ENCODE data around the gene FNDC1. TPM values are rescaled to one million over a fixed set of nuclear protein-coding genes. Genes with fewer than 3 reads are reported as not detected.

FNDC1 gene
- total RNA-seq, 2 donors from 2014 or later = 0.52 TPM; not detected in 1

DNA sequence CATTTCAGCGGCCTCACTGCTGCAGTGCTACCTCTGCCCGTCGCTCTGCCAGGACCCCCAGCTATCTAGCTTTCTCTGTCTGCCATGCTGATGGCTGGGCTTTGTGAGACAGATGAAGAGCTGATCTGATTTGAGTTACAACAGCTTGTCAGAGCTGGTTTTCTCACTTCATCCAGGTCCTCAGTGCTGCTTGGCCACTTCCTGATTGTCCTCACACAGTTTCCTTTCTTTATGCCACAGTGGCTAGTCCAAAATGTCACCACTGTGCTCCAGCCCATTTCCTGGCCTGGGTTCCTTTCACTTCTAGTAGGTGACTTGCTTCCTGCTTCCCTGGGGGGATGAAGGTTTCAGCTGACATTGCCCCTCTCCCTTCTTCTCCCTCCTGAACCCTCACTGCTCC lies 35.4 kb downstream of the FNDC1 start:
- intact Hi-C loops (cut with DNase I) = no loop called here
- DNase-seq = no peak
- Histone ChIP-seq H3K4me1 (no peaks in the 10 kb centered on the region), H3K9me3 (no peaks in the 10 kb centered on the region), H3K27me3 (no peaks in the 10 kb centered on the region), H3K36me3 (replicated peaks in 1 of 2; ENCODE audit: insufficient read depth in 1 of 2, low read depth in 2 of 2) (no peaks in the 10 kb centered on the region), H3K4me3 (no peak overlapping the region), H3K27ac (no peak overlapping the region)
- TF ChIP-seq POLR2A (IDR thresholded peaks at IDR 0.05) = no peak
- TF ChIP-seq, protein P1, sequence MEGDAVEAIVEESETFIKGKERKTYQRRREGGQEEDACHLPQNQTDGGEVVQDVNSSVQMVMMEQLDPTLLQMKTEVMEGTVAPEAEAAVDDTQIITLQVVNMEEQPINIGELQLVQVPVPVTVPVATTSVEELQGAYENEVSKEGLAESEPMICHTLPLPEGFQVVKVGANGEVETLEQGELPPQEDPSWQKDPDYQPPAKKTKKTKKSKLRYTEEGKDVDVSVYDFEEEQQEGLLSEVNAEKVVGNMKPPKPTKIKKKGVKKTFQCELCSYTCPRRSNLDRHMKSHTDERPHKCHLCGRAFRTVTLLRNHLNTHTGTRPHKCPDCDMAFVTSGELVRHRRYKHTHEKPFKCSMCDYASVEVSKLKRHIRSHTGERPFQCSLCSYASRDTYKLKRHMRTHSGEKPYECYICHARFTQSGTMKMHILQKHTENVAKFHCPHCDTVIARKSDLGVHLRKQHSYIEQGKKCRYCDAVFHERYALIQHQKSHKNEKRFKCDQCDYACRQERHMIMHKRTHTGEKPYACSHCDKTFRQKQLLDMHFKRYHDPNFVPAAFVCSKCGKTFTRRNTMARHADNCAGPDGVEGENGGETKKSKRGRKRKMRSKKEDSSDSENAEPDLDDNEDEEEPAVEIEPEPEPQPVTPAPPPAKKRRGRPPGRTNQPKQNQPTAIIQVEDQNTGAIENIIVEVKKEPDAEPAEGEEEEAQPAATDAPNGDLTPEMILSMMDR (IDR thresholded peaks at IDR 0.05) = no peak
- WGBS, 2 donors = 92 to 100% methylated on average over 3 of the region's 3 CpGs
- ATAC-seq = no peak

DNA sequence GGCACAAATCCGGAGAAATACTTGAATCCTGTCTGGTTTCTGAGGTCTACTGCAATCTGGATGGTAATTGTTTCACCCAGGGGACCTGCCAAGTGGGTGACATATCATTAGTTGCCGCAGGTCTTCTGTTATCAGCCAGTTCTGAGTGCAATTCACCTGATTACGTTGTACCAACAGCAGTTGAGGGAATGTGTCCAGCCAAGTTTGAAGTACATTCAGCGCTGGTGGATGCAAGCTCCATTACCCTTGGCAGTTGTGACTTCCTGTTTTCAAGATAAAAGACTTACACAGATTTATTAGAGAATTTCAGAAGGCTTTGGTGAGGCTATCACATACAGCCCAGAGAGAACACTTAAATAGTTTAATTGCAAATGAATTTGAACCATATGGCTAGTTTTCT lies 42.8 kb downstream of the FNDC1 start:
- Histone ChIP-seq H3K27me3 (no peaks in the 10 kb centered on the region), H3K27ac (no peak overlapping the region), H3K4me3 (no peak overlapping the region), H3K9me3 (no peaks in the 10 kb centered on the region), H3K4me1 (no peaks in the 10 kb centered on the region), H3K36me3 (replicated peaks in 1 of 2; ENCODE audit: insufficient read depth in 1 of 2, low read depth in 2 of 2) (no peaks in the 10 kb centered on the region)
- no peak for ATAC-seq
- 43 to 44% methylated on average over 4 of the region's 4 CpGs for WGBS, 2 donors
- no peak for TF ChIP-seq POLR2A (IDR thresholded peaks at IDR 0.05)
- TF ChIP-seq, protein P1 (IDR thresholded peaks at IDR 0.05) = no peak
- intact Hi-C loops (cut with DNase I) = no loop called here
- DNase-seq = no peak

DNA sequence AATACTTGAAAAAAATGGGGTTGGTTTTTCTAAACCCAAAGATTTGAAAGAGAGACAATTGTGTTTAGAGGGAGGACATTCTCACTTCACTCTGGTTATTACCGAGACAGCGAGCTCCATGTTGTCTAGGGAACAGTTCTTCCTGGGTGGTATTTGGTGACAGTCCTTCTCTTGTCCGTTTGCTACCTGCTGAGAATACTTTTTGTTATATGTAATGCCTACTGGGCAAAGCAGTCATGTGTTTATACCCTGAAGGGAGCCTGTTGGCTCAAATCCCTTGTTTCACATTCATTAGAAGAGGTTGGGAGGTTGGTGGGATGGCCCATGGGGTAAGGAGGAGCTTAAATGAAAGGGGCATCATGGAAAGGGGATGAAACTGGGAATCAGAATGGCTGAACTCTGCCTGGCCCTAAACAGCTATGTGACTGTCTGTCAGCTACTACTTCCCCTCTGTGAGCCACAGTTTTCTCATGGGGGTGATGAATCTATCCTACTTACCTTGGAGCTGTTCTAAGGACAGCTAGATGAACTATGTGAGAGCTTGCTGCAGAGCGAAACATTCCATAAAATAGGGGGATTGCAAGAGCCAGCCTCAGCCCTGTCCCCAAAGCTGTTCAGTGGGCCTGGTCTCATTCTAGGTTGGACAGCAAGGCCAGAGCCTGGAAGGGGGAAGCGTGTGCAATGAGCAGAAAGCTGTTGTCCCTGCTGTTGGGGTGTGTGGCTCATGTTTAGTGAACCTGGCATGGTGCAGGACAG lies 43.5 kb downstream of the FNDC1 start:
- 86 to 87% methylated on average over 4 to 5 of the region's 5 CpGs for WGBS, 2 donors
- Histone ChIP-seq H3K9me3 (no peaks in the 10 kb centered on the region), H3K27ac (no peak overlapping the region), H3K36me3 (replicated peaks in 1 of 2; ENCODE audit: insufficient read depth in 1 of 2, low read depth in 2 of 2) (no peaks in the 10 kb centered on the region), H3K27me3 (no peaks in the 10 kb centered on the region), H3K4me3 (no peak overlapping the region), H3K4me1 (no peaks in the 10 kb centered on the region)
- TF ChIP-seq, protein P1 (IDR thresholded peaks at IDR 0.05) = no peak
- TF ChIP-seq POLR2A (IDR thresholded peaks at IDR 0.05) = no peak
- ATAC-seq = no peak
- intact Hi-C loops (cut with DNase I) = no loop called here
- DNase-seq = no peak

DNA sequence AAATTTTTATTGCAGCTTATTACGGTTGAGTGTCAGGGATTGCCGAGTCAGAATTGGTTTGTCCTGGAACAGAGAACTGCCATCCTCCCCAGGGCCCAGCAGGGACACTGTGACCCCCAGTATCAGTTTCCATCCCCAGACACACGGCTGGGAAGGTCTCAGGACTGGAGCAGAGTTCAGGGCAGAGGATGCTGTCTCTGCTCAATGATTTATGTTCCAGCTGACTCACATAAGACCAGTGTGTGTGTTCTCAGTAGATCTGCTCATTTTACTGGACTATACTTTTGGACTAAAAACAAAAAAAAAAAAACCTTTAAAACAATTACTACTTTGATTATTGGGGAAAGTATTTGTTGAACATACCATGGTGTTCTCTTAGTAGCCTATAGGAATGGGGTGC lies 44.2 kb downstream of the FNDC1 start:
- ATAC-seq (no peak), DNase-seq (no peak)
- WGBS, 2 donors = 61 to 63% methylated on average over 3 of the region's 3 CpGs
- Histone ChIP-seq H3K27me3 (no peaks in the 10 kb centered on the region), H3K36me3 (replicated peaks in 1 of 2; ENCODE audit: insufficient read depth in 1 of 2, low read depth in 2 of 2) (no peaks in the 10 kb centered on the region), H3K9me3 (no peaks in the 10 kb centered on the region), H3K4me1 (no peaks in the 10 kb centered on the region), H3K4me3 (no peak overlapping the region), H3K27ac (no peak overlapping the region)
- TF ChIP-seq POLR2A (IDR thresholded peaks at IDR 0.05) = no peak
- intact Hi-C loops (cut with DNase I) = no loop called here

DNA sequence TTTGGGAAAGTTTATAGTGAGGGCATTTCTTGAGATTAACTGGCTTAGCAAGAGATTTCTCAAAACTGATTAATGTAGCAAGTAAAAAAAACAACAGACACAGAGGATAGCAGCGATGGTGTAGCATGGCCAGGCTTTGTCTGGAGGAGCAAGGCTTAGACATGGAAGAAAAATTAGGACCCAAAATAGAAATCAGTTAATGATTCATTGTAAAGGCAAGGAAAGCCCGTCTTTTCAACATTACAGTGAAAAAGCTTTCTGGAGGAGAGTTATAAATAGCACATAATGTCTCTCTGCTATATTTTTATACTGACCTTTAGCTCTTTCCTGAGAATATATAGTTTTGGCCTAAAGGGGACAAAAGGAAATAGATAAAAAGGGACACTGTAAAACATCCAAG lies 45.1 kb downstream of the FNDC1 start:
- WGBS, 2 donors = 44 to 51% methylated on average over 2 of the region's 2 CpGs
- ATAC-seq = no peak
- no peak for TF ChIP-seq POLR2A (IDR thresholded peaks at IDR 0.05)
- TF ChIP-seq, protein P1 (IDR thresholded peaks at IDR 0.05) = no peak
- Histone ChIP-seq H3K4me3 (no peak overlapping the region), H3K4me1 (no peaks in the 10 kb centered on the region), H3K9me3 (no peaks in the 10 kb centered on the region), H3K27ac (no peak overlapping the region), H3K27me3 (no peaks in the 10 kb centered on the region), H3K36me3 (replicated peaks in 1 of 2; ENCODE audit: insufficient read depth in 1 of 2, low read depth in 2 of 2) (no peaks in the 10 kb centered on the region)
- no peak for DNase-seq
- intact Hi-C loops (cut with DNase I) = no loop called here
